Measurements from ENCODE around the gene APBA1. TPM values are rescaled to one million over a fixed set of nuclear protein-coding genes. Genes with fewer than 3 reads are reported as not detected.

APBA1 gene
- total and polyA plus RNA-seq, 9 of the 15 experiments (the other 6 are each of a cell fraction or from before 2014, with no cell fraction given): 0.01 to 0.02 TPM; not detected in 7

DNA sequence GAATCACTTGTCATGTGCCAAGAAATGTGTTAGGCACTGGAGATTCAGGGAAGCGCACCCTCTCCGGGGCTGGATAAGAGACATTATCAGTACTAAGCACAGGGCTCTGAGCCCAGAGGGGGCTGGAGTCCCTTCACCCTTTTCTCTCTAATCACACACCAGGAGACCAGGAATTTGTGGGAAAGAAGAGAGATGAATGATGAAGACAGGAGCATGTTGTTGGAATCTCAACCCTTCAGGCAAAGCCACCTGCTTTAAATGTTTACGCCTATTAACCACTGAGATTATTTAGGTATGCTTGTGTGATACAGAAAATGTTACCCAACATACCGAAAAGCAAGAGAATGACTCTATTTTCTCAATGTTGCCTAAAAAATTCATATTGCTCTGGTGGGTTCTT is 227.4 kb downstream of the APBA1 start:
- in situ Hi-C loops (cut with MboI) (loop anchor here (25.0 kb wide), 1 partner anchor 668 kb away; no protein-coding TSS in a partner anchor), intact Hi-C loops (cut with micrococcal nuclease) (no loop called here)
- Histone ChIP-seq H3K27me3 (ENCODE audit: control insufficient read depth in 2 of 2, insufficient read depth in 2 of 2, low read length in 2 of 2) (peaks cover 0 to 9% of the 10 kb centered on the region in 2 experiments; a peak in 2 of 5 replicates), H3K4me2 (ENCODE audit: insufficient read depth, low read length) (no peak overlapping the region), H3K9me3 (replicated peaks; ENCODE audit: control insufficient read depth, insufficient read depth, low read depth, low read length) (no peaks in the 10 kb centered on the region), H3K36me3 (ENCODE audit: control insufficient read depth, insufficient read depth, low read length) (no peaks in the 10 kb centered on the region), H4K20me1 (replicated peaks; ENCODE audit: control insufficient read depth, insufficient read depth, low read length) (no peaks in the 10 kb centered on the region), H3K4me3 (no peak overlapping the region), H3K4me1 (replicated peaks in 1 of 2; ENCODE audit: control insufficient read depth in 2 of 2, insufficient read depth in 2 of 2, low read length in 2 of 2) (no peaks in the 10 kb centered on the region), H3K9me1 (ENCODE audit: control insufficient read depth, insufficient read depth, low read length) (no peaks in the 10 kb centered on the region), H2AFZ (ENCODE audit: low read depth, low read length) (no peak overlapping the region), H3K9ac (ENCODE audit: insufficient read depth in 1 of 2, low read depth in 2 of 2, low read length in 2 of 2) (no peak overlapping the region), H3K79me2 (ENCODE audit: control insufficient read depth, insufficient read depth, low read length) (no peaks in the 10 kb centered on the region), H3K27ac (ENCODE audit: extremely low read depth, low read depth, low read length) (no peak overlapping the region)
- ChIA-PET CTCF (ENCODE audit: low intra/inter-chr PET ratio) (no interaction called here), POLR2A (no interaction called here)
- no TSS peak for BruUV-seq (replicated peaks)
- DNase-seq (ENCODE audit: extremely low read depth in 1 of 4, low spot score in 3 of 4) (no peak), FAIRE-seq (no peak), ATAC-seq (no peak)
- TF ChIP-seq, protein P1, sequence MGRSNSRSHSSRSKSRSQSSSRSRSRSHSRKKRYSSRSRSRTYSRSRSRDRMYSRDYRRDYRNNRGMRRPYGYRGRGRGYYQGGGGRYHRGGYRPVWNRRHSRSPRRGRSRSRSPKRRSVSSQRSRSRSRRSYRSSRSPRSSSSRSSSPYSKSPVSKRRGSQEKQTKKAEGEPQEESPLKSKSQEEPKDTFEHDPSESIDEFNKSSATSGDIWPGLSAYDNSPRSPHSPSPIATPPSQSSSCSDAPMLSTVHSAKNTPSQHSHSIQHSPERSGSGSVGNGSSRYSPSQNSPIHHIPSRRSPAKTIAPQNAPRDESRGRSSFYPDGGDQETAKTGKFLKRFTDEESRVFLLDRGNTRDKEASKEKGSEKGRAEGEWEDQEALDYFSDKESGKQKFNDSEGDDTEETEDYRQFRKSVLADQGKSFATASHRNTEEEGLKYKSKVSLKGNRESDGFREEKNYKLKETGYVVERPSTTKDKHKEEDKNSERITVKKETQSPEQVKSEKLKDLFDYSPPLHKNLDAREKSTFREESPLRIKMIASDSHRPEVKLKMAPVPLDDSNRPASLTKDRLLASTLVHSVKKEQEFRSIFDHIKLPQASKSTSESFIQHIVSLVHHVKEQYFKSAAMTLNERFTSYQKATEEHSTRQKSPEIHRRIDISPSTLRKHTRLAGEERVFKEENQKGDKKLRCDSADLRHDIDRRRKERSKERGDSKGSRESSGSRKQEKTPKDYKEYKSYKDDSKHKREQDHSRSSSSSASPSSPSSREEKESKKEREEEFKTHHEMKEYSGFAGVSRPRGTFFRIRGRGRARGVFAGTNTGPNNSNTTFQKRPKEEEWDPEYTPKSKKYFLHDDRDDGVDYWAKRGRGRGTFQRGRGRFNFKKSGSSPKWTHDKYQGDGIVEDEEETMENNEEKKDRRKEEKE (IDR thresholded peaks at IDR 0.05; ENCODE audit: borderline replicate concordance in 1 of 2, control insufficient read depth in 1 of 2, low read depth in 2 of 2, low read length in 1 of 2): no peak
- TF ChIP-seq ZNF232 (CRISPR knock-in tag; IDR thresholded peaks at IDR 0.05) (no peak), POLR2AphosphoS5 (IDR thresholded peaks at IDR 0.05; ENCODE audit: control insufficient read depth, insufficient read depth, low read depth, low read length) (no peak), RFX1 (IDR thresholded peaks at IDR 0.05) (no peak), ARHGAP35 (IDR thresholded peaks at IDR 0.05; ENCODE audit: partially characterized antibody) (no peak)
- TF ChIP-seq, protein P2, sequence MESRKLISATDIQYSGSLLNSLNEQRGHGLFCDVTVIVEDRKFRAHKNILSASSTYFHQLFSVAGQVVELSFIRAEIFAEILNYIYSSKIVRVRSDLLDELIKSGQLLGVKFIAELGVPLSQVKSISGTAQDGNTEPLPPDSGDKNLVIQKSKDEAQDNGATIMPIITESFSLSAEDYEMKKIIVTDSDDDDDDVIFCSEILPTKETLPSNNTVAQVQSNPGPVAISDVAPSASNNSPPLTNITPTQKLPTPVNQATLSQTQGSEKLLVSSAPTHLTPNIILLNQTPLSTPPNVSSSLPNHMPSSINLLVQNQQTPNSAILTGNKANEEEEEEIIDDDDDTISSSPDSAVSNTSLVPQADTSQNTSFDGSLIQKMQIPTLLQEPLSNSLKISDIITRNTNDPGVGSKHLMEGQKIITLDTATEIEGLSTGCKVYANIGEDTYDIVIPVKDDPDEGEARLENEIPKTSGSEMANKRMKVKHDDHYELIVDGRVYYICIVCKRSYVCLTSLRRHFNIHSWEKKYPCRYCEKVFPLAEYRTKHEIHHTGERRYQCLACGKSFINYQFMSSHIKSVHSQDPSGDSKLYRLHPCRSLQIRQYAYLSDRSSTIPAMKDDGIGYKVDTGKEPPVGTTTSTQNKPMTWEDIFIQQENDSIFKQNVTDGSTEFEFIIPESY (CRISPR knock-in tag; IDR thresholded peaks at IDR 0.05): no peak
- WGBS (ENCODE audit: insufficient coverage, low coverage, missing lambda C conversion rate): 0% methylated on average over 4 of the region's 4 CpGs
